ENCODE data around the gene NOL6. TPM values are rescaled to one million over a fixed set of nuclear protein-coding genes. Genes with fewer than 3 reads are reported as not detected.

Gene NOL6
- total RNA-seq, 1 experiment from 2014 or later: 36.4 TPM

DNA sequence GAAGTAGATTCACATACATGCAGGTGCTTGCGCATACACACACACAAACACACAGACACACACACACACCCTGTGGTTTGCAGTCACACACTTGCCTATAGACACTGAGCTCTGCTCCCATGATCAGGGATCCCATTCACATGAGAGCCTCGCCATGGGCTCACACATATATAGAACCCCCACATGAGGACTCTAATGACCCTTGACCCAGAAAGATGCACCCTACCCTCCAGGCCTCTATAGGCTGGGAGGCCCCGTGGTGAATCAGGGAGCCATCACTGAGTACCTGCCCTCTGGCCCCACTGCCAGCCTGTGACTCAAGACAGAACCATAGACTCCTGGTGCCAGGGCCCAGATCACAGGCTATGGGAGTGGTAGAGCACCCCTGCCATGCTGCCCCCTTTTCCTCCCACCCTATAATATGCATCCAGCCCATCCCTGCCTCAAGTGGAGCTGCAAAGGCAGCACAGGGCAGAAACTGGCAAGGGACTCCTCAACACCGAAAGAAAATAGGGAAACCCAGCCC, 23.0 kb downstream of the NOL6 start:
- no peak overlapping the region for H3K9ac ChIP-seq (ENCODE audit: low read length)
- no peaks in the 10 kb centered on the region for H3K79me2 ChIP-seq (ENCODE audit: insufficient read depth, low read length)
- H3K4me1 ChIP-seq (ENCODE audit: control insufficient read depth in 1 of 2, insufficient read depth in 2 of 2, low read length in 2 of 2): peaks cover 42 to 54% of the 10 kb centered on the region in 2 experiments
- RAD21 ChIA-PET (ENCODE audit: low non-redundant PET in 1 of 2, low total read pairs in 2 of 2, uncharacterized antibody in 2 of 2, unreplicated experiment in 2 of 2): interaction anchor here in 1 of 2 experiments (0.6 kb wide), 1 partner anchor 69 kb away, joined by 4 read pairs; no protein-coding TSS in a partner anchor
- DNase-seq (ENCODE audit: low read depth, low spot score) (no peak), ATAC-seq (no peak)
- H3K27me3 ChIP-seq (ENCODE audit: insufficient read depth, low read length): no peaks in the 10 kb centered on the region
- CTCF ChIA-PET: interaction anchor here (1.7 to 4.0 kb wide), 4 partner anchors 9 to 75 kb away, joined by 3 to 39 read pairs (median 20); no protein-coding TSS in a partner anchor
- H3K4me2 ChIP-seq (ENCODE audit: low read length): no peak overlapping the region
- H3K9me3 ChIP-seq (ENCODE audit: control insufficient read depth in 1 of 2, insufficient read depth in 1 of 2, low read depth in 1 of 2, low read length in 2 of 2): no peaks in the 10 kb centered on the region
- H3K27ac ChIP-seq (ENCODE audit: low read depth, low read length): no peak overlapping the region
- intact Hi-C loops (cut with micrococcal nuclease): no loop called here
- no peak overlapping the region for H3K4me3 ChIP-seq (replicated peaks in 1 of 2; ENCODE audit: low read depth in 1 of 2, low read length in 2 of 2)
- H2AFZ ChIP-seq (ENCODE audit: low read depth, low read length, poor library complexity, severe bottlenecking): no peak overlapping the region
- POLR2A ChIA-PET: interaction anchor here (0.7 to 1.1 kb wide), 3 partner anchors 35 to 75 kb away, joined by 3 read pairs; no protein-coding TSS in a partner anchor
- no peaks in the 10 kb centered on the region for H3K9me2 ChIP-seq (ENCODE audit: insufficient read depth)
- no peaks in the 10 kb centered on the region for H4K20me1 ChIP-seq (ENCODE audit: insufficient read depth)
- no peaks in the 10 kb centered on the region for H3K36me3 ChIP-seq (ENCODE audit: control insufficient read depth in 1 of 2, insufficient read depth in 2 of 2, low read length in 2 of 2)
- BruUV-seq (replicated peaks): no TSS peak
- TF ChIP-seq FOSL1 (IDR thresholded peaks at IDR 0.05; ENCODE audit: low read depth) (no peak), CEBPB (IDR thresholded peaks at IDR 0.05; ENCODE audit: low read depth) (no peak), TCF7L2 (IDR thresholded peaks at IDR 0.05; ENCODE audit: borderline replicate concordance, extremely low read depth, insufficient read depth, insufficient read length) (no peak)
- TF ChIP-seq, protein P1, sequence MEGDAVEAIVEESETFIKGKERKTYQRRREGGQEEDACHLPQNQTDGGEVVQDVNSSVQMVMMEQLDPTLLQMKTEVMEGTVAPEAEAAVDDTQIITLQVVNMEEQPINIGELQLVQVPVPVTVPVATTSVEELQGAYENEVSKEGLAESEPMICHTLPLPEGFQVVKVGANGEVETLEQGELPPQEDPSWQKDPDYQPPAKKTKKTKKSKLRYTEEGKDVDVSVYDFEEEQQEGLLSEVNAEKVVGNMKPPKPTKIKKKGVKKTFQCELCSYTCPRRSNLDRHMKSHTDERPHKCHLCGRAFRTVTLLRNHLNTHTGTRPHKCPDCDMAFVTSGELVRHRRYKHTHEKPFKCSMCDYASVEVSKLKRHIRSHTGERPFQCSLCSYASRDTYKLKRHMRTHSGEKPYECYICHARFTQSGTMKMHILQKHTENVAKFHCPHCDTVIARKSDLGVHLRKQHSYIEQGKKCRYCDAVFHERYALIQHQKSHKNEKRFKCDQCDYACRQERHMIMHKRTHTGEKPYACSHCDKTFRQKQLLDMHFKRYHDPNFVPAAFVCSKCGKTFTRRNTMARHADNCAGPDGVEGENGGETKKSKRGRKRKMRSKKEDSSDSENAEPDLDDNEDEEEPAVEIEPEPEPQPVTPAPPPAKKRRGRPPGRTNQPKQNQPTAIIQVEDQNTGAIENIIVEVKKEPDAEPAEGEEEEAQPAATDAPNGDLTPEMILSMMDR (IDR thresholded peaks at IDR 0.05 in 2 of 3, conservative IDR thresholded peaks at IDR 0.05 in 1 of 3; ENCODE audit: borderline replicate concordance in 1 of 3, insufficient read depth in 1 of 3, low read depth in 2 of 3, low read length in 2 of 3): no peak

DNA sequence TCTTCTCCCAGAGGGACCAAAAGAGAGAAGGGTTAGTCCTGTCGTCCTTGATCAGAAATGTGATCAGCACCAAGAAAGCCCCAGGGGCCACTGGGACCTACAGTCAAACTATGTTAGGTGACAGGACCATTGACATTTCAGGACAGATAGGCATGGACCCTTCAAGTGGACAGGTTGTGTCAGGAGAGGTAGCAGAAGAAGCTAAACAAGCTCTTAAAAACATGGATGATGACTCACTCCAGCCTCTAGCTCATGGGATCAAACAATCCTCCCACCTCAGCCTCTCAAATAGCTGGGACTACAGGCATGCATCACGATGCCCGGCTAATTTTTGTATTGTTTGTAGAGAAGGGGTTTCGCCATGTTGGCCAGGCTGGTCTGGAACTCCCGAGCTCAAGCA, 24.0 kb downstream of the NOL6 start:
- intact Hi-C loops (cut with micrococcal nuclease): no loop called here
- no peak overlapping the region for H2AFZ ChIP-seq (ENCODE audit: low read depth, low read length, poor library complexity, severe bottlenecking)
- H4K20me1 ChIP-seq (ENCODE audit: insufficient read depth): no peaks in the 10 kb centered on the region
- POLR2A ChIA-PET: interaction anchor here (0.9 kb wide), 1 partner anchor 34 kb away, joined by 3 read pairs; no protein-coding TSS in a partner anchor
- H3K9me3 ChIP-seq (ENCODE audit: control insufficient read depth in 1 of 2, insufficient read depth in 1 of 2, low read depth in 1 of 2, low read length in 2 of 2): no peaks in the 10 kb centered on the region
- CTCF ChIA-PET: interaction anchor here (1.1 to 4.0 kb wide), 3 partner anchors 8 to 74 kb away, joined by 3 to 39 read pairs (median 5); no protein-coding TSS in a partner anchor
- DNase-seq (ENCODE audit: low read depth, low spot score) (no peak), ATAC-seq (no peak)
- no peak overlapping the region for H3K27ac ChIP-seq (ENCODE audit: low read depth, low read length)
- H3K9me2 ChIP-seq (ENCODE audit: insufficient read depth): no peaks in the 10 kb centered on the region
- H3K4me2 ChIP-seq (ENCODE audit: low read length): no peak overlapping the region
- BruUV-seq (replicated peaks): no TSS peak
- H3K36me3 ChIP-seq (ENCODE audit: control insufficient read depth in 1 of 2, insufficient read depth in 2 of 2, low read length in 2 of 2): no peaks in the 10 kb centered on the region
- H3K9ac ChIP-seq (ENCODE audit: low read length): no peak overlapping the region
- RAD21 ChIA-PET (ENCODE audit: low non-redundant PET in 1 of 2, low total read pairs in 2 of 2, uncharacterized antibody in 2 of 2, unreplicated experiment in 2 of 2): interaction anchor here in 1 of 2 experiments (0.6 kb wide), 1 partner anchor 33 kb away, joined by 4 read pairs; no protein-coding TSS in a partner anchor
- H3K27me3 ChIP-seq (ENCODE audit: insufficient read depth, low read length): no peaks in the 10 kb centered on the region
- H3K4me1 ChIP-seq (ENCODE audit: control insufficient read depth in 1 of 2, insufficient read depth in 2 of 2, low read length in 2 of 2): peaks cover 50 to 60% of the 10 kb centered on the region in 2 experiments
- no peak overlapping the region for H3K4me3 ChIP-seq (replicated peaks in 1 of 2; ENCODE audit: low read depth in 1 of 2, low read length in 2 of 2)
- no peaks in the 10 kb centered on the region for H3K79me2 ChIP-seq (ENCODE audit: insufficient read depth, low read length)
- TF ChIP-seq ELF1 (IDR thresholded peaks at IDR 0.05; ENCODE audit: borderline replicate concordance, low read depth) (no peak), YY1 (IDR thresholded peaks at IDR 0.05; ENCODE audit: extremely low read depth, insufficient replicate concordance, low read depth, low read length) (no peak), TCF7L2 (IDR thresholded peaks at IDR 0.05; ENCODE audit: borderline replicate concordance, extremely low read depth, insufficient read depth, insufficient read length) (no peak), CBX3 (IDR thresholded peaks at IDR 0.05; ENCODE audit: low read depth) (no peak), ZNF274 (IDR thresholded peaks at IDR 0.05; ENCODE audit: low read depth, low read length) (no peak), EGR1 (IDR thresholded peaks at IDR 0.05; ENCODE audit: low read depth) (no peak), SRF (IDR thresholded peaks at IDR 0.05; ENCODE audit: low read depth) (no peak), EZH2 (IDR thresholded peaks at IDR 0.05) (no peak), JUND (IDR thresholded peaks at IDR 0.05) (no peak), SP1 (IDR thresholded peaks at IDR 0.05; ENCODE audit: low read depth) (no peak)
- TF ChIP-seq, protein P2, sequence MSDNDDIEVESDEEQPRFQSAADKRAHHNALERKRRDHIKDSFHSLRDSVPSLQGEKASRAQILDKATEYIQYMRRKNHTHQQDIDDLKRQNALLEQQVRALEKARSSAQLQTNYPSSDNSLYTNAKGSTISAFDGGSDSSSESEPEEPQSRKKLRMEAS (IDR thresholded peaks at IDR 0.05): no peak
- TF ChIP-seq, protein P3, sequence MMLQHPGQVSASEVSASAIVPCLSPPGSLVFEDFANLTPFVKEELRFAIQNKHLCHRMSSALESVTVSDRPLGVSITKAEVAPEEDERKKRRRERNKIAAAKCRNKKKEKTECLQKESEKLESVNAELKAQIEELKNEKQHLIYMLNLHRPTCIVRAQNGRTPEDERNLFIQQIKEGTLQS (IDR thresholded peaks at IDR 0.05): no peak
- TF ChIP-seq, protein P1 (IDR thresholded peaks at IDR 0.05 in 2 of 3, conservative IDR thresholded peaks at IDR 0.05 in 1 of 3; ENCODE audit: borderline replicate concordance in 1 of 3, insufficient read depth in 1 of 3, low read depth in 2 of 3, low read length in 2 of 3): no peak

All from HCT116 (cell line).